HG03060 (cell line): Measurements from ENCODE around the gene SSBP2.
"Not testable (repeated sequence)": the region's sequence is repeated elsewhere in the genome, so short reads cannot be mapped to it uniquely, and the experiment has no call there.

ENCODE experiments used
- ATAC-seq: cut with Tn5 transposase; IDR thresholded peaks from one replicate; pipeline ENCODE4 v1.9.1; 2021; ENCODE audit warnings: low read depth, moderate number of reproducible peaks; ENCODE audit not compliant: unreplicated experiment

SSBP2 gene

DNA sequence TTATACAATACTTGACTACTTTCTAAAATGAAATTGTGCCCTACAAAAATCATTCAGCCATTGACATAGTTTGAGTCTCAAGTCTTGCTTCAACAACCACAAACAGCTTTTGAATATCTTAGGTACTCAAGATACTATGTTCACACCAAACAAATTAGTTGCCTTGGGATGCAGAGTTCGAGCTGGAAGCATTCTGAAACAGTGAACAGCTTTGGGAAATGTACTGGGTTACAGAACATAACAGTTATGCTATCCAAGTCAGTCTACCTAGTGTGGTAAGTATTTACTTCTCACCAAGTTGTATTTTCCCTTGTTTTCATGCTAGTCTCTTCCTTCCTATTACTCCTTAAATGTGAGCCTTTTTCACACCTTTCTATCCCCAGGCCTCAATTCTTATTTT, 143.2 kb downstream of the SSBP2 start:
- no peak for ATAC-seq

DNA sequence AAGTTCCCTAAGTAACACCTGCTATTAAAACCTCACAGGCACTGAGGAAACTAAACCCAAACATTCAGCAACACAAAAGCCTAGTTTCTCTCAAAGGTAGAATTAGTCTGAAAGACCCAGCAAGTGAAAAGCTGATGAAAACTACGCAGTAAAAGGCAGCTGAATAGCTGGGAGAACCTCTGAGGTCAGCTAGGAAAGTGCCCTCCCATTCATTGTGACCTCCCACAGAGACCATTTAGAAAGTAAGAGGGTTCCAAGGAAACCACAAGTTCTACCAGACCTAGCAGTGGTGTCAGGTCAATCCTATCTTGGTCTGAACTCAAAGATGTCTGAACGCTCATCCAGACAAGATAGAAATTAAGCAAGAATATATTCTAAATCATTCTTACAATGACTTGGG, 144.7 kb downstream of the SSBP2 start:
- no peak for ATAC-seq

DNA sequence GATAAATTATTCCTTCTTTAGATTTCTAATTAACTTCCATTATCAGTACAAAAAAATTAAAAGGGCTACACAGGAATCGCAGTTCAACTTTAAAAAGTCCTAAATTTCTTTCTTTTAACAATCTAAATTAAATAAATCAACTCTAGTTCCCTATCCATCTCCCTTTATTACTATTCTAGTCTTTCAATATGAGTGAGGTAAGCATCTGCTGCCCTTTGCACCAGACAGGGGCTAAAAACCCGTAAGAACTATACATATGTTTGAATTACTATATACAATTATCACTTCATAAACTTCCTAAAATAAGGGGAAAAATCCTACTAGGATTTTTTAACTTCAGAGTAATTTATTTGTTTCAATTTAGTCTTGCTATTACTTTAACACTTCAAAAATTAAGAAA, 145.6 kb downstream of the SSBP2 start:
- ATAC-seq = no peak

DNA sequence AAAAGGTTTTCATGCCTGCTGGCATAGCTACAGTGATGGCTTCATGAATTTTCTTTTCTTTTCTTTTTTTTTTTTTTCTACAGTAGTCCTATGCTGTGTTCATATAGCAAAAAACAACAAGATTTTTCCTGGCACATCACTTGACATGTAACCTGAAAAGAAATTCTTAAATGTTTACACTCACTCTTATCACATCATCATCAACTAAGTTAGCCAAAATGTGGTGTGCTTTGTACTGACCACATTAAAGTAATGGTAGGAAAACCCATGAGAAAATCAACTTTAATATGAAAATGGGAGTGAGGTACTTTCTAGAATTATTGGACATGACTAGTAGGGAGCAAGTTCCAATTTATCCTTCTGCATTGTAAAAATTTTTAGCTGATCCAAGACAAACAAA, 146.7 kb downstream of the SSBP2 start:
- ATAC-seq = no peak

DNA sequence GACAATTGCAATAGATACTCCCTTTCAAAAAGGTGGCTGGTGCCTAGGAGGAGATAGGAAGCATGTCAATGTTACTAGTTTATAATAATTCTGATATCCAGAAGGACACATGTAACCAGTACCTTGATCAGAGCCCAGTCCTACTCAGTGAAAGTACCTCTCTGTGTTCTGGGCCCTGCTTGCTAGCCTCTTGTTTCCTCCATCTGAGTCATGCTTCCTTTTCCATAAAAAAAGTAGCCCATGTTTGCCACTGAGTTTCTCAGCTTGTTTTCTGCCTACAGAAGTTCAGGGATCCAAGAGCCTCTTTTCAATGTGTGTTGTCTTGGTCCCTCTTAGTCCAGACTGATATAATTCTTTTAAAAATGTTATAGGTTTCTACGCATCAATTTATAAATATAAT, 149.0 kb downstream of the SSBP2 start:
- ATAC-seq = no peak

DNA sequence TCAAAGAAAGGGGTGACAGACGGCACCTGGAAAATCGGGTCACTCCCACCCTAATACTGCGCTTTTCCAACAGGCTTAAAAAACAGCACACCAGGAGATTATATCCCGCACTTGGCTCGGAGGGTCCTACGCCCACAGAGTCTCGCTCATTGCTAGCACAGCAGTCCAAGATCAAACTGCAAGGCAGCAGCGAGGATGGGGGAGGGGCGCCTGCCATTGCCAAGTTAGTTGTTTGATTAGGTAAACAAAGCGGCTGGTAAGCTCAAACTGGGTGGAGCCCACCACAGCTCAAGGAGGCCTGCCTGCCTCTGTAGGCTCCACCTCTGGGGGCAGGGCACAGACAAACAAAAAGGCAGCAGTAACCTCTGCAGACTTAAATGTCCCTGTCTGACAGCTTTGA, 158.8 kb downstream of the SSBP2 start:
- not testable (repeated sequence) for ATAC-seq

DNA sequence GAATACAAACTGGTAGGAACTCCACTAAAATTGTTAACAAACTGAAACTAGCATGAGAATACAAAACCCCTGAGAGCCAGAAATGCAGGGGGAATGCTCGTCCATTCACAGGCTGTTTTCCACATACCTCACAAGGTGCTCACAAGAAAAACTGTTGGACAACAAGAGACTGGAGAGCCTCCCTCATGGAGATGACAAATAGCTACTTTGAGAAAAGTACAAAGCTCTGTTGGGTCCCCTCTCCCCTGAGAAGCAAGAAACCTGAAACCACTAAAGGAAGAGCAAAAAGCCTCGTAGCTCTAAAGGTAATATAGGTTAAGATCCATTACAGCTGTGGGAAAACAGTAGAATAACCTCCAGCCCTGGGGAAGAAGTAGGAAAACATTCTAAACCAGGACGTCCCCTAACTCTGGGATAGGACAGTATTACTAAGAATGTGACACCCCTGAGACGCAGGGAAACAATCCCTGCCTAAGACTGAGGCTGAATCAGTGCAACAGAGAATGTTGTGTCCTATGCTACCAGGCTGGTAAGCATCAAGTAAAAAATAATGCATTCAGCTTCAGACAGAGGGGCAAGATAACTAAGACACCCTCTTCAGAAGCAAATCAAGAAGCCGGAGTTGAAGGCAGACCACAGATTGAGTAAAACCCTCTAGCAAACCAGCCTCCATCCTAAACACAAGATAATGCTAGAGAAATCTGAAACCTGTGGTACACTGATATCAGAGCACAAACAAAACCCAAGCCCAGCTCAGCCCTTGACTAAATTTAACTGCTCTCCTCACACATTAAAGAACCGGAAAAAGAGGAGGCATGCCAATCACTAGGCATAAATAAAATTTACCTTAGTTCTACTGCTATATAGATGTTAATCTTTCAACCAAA, 160.2 kb downstream of the SSBP2 start:
- no peak for ATAC-seq

DNA sequence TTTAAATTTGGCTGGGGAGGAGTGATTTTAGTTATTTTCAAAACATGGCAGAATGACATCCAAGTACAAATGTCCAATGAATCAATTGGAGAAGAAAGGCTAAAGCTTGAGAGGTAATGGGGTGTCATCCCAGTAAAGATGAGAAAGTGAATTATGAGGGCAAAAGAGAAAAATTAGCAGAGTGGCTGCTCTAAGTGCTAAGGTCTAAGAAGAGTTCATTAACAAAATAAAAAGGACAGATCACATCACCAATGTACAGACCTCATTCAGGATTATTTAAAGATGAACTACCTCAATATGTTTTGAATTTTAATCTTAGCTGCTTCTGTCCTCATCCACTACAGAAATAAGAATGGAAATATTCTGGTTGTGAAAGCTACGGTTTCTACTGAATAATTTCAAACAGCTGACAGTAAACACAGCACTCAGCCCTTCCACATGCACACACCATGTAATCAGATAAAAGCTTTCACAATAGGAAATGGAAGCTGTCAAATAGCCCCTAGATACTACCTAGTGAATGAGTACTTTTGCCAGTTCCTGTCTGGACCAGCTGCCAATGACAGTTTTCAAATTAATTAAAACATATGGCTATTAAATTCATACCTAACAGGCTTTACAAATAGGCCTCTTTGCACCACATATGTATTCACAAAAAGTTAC, 171.5 kb downstream of the SSBP2 start:
- ATAC-seq = no peak

DNA sequence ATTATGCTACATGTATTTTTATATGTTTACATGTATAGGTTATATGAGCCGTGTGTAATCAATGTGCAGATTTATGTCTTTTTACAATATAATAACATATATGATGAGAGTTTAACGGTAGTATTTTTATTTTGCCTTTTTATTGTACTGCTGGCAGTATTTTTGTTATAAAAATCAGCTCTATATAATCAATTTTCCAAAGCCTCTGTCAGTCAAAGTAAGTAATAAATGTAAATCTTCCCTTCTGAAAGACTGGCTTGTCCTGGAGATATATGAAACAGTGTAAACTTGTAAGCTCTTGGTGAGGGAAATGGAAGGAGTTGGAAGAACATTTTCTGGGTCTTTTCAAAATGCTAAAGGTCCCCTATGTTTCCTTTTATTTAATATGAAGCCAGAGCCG, 173.8 kb downstream of the SSBP2 start:
- no peak for ATAC-seq

DNA sequence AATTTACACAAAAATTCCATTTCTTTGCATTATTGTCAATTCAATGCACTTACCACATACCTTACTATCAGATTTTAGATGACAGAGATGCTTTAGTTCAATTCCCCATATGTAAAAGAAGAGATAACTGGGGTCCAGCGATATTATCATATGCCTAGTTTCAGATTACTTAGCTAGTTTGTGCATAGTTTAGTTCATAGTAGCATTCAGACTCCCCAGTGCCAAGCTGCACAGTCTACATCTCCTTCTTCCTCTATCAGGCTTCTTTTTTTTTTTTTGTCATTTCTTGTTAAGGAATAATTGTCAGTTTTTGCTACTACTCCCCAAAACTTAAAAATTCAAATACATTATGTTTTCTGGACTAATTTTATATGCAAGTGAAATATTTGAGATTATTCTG, 175.0 kb downstream of the SSBP2 start:
- ATAC-seq = no peak

DNA sequence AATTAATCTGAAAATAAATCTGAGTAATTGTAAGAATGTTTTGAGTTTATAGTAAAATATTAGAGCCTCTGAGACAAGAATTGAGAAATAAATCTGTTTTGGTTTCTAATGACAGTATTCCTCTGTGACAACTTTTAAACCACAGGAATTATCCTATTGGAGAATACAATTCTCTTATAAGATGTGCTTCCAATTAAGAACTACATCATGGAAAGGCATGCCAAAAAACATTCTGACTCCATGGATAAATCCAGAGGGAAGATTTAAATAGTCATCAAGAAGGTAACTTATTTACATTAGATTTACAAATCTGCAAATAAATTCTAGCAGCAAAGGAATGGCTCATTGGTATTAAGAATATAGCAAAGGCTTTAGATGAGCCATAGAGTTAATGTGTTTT, 178.7 kb downstream of the SSBP2 start:
- ATAC-seq = no peak

DNA sequence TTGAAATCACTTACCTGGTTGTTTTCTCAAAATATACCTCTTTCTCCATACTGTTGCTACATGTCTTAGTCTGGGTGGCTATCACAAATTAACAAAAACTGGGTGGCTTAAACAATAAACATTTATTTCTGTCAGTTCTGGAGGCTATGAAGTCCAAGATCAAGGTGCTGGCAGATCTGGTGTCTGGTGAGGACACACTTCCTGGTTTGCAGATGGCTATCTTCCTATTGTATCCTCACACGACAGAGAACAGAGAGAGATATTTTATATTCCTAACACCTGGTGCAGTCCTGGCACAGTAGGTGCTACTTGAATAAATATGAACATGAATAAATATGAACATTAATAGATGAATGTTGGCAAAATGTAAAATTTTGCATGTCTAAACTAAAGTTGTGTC, 192.7 kb downstream of the SSBP2 start:
- ATAC-seq = no peak

DNA sequence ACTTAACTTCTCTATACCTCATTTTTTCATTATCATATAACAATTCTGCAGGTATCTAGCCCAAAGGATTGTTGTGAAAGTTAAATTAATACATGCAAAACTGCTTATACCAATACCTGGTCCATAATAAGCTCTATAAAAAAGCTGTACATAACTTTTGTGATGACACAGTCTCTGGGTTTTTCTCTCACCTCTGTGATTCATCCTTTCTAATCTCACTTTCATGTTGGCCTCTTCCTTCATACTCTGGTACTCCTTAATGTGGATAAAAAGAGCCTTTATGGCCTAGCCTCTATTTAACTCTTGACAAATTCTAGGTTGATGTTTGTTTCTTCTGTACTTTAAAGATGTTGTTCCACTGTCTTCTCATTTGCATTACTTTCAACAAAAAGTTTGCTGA, 194.1 kb downstream of the SSBP2 start:
- no peak for ATAC-seq

DNA sequence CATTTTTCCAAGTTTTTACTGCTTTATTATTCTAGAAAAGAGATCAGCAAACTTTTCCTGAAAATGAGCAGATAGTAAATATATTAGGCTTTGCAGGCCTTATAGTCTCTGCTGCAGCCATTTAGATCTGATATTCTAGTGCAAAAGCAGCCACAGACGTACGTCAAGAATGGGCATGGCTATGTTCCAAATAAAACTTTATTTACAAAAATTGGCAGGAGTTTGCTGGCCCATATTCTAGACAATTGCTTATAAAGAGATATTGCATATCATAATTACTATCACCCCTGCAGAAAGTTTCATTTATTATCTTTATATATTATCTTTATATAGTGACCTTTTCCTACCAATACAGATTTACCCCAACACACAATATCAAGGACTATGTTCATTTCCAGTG, 195.0 kb downstream of the SSBP2 start:
- no peak for ATAC-seq

DNA sequence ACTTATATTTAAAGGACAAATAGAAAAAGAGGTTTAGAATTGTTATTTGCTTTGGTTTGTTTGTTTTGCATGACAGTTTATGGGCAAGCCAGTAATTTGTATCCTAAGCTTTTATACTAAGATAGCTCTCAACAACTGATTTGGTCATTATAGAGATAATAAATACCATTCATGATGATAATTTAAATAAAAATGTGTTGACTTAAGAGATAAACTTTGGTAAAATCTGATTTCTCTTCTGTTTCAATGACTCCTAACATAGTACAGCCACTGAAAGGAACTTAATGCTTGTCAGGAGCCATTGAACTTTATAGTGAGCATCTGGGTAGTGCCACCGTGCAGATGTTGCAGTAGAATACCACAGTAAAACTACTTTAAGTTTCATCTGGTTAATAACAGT, 196.2 kb downstream of the SSBP2 start:
- ATAC-seq = no peak

DNA sequence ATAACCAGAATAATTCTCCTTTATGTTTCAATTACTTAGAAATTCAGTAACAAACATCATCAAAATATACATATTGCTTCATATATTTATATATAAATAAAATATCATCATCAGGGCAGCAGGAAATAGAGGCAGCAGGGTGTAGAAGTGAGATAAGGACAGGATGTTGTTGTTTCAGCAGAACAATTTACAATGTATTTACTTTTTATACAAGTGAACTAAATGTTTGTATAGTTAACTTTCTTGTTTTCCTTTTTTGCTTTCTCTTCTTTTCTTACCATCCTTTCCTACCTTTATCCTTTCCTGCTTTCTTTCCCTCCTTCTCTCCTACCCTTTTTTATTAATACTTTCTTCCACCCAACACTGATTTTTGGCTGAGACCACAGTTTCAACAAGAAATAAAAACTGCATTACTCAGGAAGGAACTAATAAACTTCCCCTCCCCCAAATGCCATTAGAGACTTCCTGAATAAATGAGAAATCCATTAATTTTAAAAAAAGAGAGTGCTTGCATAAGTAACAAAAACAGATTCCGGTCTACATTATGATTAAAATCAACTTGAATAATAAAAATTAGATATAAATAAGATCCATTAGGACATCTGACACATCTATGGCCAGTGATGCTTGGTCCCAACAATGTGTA, 197.2 kb downstream of the SSBP2 start:
- no peak for ATAC-seq

DNA sequence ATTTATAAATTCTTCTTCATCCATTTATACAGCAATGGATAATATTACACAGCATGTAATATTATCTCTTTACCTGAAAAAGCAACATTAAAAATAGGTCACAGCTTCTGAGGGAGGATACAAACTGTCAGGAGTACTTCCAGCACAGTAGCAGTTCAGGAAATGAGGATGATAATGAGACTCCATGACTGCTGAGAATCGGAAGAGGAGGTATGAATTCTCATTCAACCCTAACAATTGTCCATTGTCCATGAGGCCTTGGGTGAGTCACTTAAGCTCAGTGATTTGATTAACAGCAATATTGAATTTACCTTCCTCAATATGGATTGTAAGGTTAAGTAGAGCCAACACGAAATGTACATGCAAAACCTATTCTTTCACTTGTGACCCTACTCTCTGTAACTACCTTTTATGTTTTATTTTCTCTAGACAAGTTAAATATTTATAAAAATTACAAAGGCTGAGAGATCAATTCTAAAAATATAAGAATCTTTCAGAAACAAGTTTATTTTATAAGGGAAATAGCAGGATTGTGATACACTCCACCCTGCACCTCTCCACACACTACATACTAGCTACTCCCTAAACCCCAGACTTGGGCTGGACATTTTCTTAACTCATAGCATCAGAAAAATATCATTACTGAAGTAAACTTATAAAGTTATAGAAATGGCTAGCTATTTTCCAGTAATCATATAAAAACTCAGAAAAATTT, 197.9 kb downstream of the SSBP2 start:
- ATAC-seq = no peak

DNA sequence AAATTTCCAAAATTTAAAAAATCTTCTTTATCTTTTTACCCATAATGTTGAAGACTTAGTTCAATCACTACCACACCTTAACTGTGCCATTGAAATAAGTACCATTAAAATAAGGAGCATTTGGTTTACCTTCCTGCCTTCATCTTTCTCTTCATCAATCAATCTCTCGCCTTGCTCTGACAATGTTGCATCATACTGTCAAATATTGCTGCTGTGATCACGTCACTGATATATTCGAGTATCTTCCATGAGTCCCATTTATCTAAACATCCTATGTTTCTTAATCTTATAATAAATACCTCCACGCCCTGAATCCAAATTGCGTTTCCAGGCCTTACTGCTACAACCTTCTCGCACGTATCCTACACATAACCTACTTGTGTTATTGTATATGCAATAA, 201.8 kb downstream of the SSBP2 start:
- ATAC-seq = no peak

DNA sequence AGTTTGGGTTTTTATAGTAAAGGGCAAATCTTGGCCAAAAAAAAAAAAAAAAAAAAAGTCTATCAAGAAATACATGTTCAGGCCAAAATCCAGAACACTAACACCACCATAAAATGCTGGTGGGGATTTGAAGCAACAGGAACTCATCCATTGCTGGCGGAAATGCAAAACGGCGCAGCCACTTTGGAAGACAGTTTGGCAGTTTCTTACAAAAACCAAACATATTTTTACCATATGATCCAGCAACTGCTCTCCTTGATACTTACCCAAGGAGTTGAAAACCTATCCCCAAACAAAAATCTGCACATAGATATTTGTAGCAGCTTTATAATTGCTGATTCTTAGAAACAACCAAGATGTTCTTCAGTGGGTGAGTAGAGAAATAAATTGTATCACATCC, 203.9 kb downstream of the SSBP2 start:
- no peak for ATAC-seq

DNA sequence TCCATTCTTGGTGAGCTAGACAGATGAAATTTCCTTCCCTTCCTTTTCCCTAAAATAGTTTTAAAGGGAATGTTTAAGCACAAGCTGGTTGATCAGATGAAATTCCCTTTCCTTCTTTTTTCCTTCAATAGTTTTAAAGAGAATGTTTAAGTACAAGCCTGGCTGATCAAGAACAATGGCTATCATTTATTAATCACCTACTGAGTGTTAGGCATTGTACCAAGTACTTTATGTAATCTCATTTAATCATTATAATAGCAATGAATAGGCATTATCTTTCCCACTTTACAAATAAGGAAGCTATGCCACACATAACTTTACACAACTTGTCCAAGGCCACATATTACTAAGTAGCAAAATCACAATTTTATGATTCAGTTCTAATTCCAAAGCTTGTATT, 205.0 kb downstream of the SSBP2 start:
- no peak for ATAC-seq
